Endodermal cell (in vitro differentiated cells): ENCODE measurements around the gene CEP128. TPM values are rescaled to one million over a fixed set of nuclear protein-coding genes. Genes with fewer than 3 reads are reported as not detected.

Experiments
- DNase-seq: peaks from one replicate; pipeline ENCODE4 v3.0.0-alpha.2; 2017
- H3K27ac ChIP-seq: 2 replicates; pipeline ENCODE4 v1.5.1; 2013; ENCODE audit warnings: mild to moderate bottlenecking, low read depth, low read length, moderate library complexity
- H3K27me3 ChIP-seq: 2 replicates; pipeline ENCODE4 v1.6.1; 2013; ENCODE audit warnings: mild to moderate bottlenecking, low read length, moderate library complexity; ENCODE audit not compliant: insufficient read depth, control insufficient read depth, poor library complexity, severe bottlenecking
- H3K36me3 ChIP-seq: 2 replicates; pipeline ENCODE4 v1.7.0; 2013; ENCODE audit warnings: mild to moderate bottlenecking, low read length, moderate library complexity; ENCODE audit not compliant: control insufficient read depth, insufficient read depth
- H3K4me1 ChIP-seq: one replicate; pipeline ENCODE4 v1.7.0; 2013; ENCODE audit warnings: low read length; ENCODE audit not compliant: control insufficient read depth, insufficient read depth
- H3K4me3 ChIP-seq: 2 replicates; pipeline ENCODE4 v1.5.1; 2013; ENCODE audit warnings: mild to moderate bottlenecking, low read length, moderate library complexity
- H3K9ac ChIP-seq: 2 replicates; pipeline ENCODE4 v1.6.1; 2013; ENCODE audit warnings: mild to moderate bottlenecking, low read length, moderate library complexity; ENCODE audit not compliant: poor library complexity, severe bottlenecking; ENCODE audit errors: extremely low read depth
- H3K9me3 ChIP-seq: 2 replicates; pipeline ENCODE4 v1.6.1; 2013; ENCODE audit warnings: mild to moderate bottlenecking, low read length, moderate library complexity; ENCODE audit not compliant: control insufficient read depth
- H3K27ac Mint-ChIP-seq: 2 replicates; pipeline ENCODE4 v1.8.0; 2020; ENCODE audit warnings: mixed read lengths
- H3K27me3 Mint-ChIP-seq: 2 replicates; pipeline ENCODE4 v1.8.0; 2021; ENCODE audit warnings: mild to moderate bottlenecking, mixed read lengths; ENCODE audit not compliant: insufficient read depth
- H3K36me3 Mint-ChIP-seq: 2 replicates; pipeline ENCODE4 v1.8.0; 2020; ENCODE audit warnings: low read depth, mixed read lengths
- H3K4me1 Mint-ChIP-seq: 2 replicates; pipeline ENCODE4 v1.8.0; 2020; ENCODE audit warnings: mixed read lengths
- H3K4me3 Mint-ChIP-seq: 2 replicates; pipeline ENCODE4 v1.8.0; 2020; ENCODE audit warnings: mild to moderate bottlenecking, moderate library complexity, mixed read lengths
- H3K9me3 Mint-ChIP-seq: 2 replicates; pipeline ENCODE4 v1.8.0; 2020; ENCODE audit warnings: mild to moderate bottlenecking, mixed read lengths
- CTCF ChIP-seq: fragments of 200-600 bp; sonication (generic); conservative IDR thresholded peaks from 2 replicates; pipeline ENCODE4 v1.5.0; 2021; ENCODE audit warnings: antibody characterized with exemption, mild to moderate bottlenecking
- WGBS, 2 experiments: methylation state at CpG; one replicate each; pipeline versions ENCODE4 v1.1.5 to v1.1.7; 2013; ENCODE audit warnings: missing lambda C conversion rate in 2 of 2, mixed read lengths in 1 of 2; ENCODE audit not compliant: insufficient coverage in 1 of 2, insufficient read length in 1 of 2; 5-methylcytosine and 5-hydroxymethylcytosine counted together
- total RNA-seq, 2 donors: library from RNA; stranded (reverse); fragmentation: NEBNext Ultra II Directional in 1 of 2; extraction: Animal tissue kit (Norgen Biotek cat#: 25700) in 1 of 2; gene quantifications; 2 replicates in 1 of 2; 3 replicates in 1 of 2; pipeline ENCODE4 v1.2.1, GENCODE V29; 2021

CEP128 gene
- total RNA-seq, 2 donors from 2014 or later, result 21.6 to 29.0 TPM

GRCh38 chr14:80659783-80660182, 281.8 kb downstream of the CEP128 start:
- Histone ChIP-seq H3K9me3 (no peaks in the 10 kb centered on the region), H3K27ac (no peak overlapping the region), H3K36me3 (no peaks in the 10 kb centered on the region), H3K27me3 (peaks cover 25% of the 10 kb centered on the region), H3K9ac (no peak overlapping the region), H3K4me3 (no peak overlapping the region), H3K4me1 (peaks cover 2% of the 10 kb centered on the region)
- H3K4me1 Mint-ChIP-seq, result peaks cover 13% of the 10 kb centered on the region
- no peak overlapping the region for H3K4me3 Mint-ChIP-seq
- no peak overlapping the region for H3K27ac Mint-ChIP-seq
- no peak for DNase-seq
- H3K36me3 Mint-ChIP-seq, result no peaks in the 10 kb centered on the region
- H3K9me3 Mint-ChIP-seq, result no peaks in the 10 kb centered on the region
- no peak for TF ChIP-seq CTCF
- WGBS, 2 experiments, result 87% methylated on average over 2 of the region's 2 CpGs; no CpG with 5 or more reads in 1 of the 2 experiments
- peaks cover 14% of the 10 kb centered on the region for H3K27me3 Mint-ChIP-seq

- Mint-ChIP-seq H3K27ac (no peak overlapping the region), H3K36me3 (no peaks in the 10 kb centered on the region), H3K4me1 (peaks cover 3% of the 10 kb centered on the region), H3K4me3 (no peak overlapping the region), H3K9me3 (no peaks in the 10 kb centered on the region), H3K27me3 (peaks cover 12% of the 10 kb centered on the region)
- no peaks in the 10 kb centered on the region for H3K36me3 ChIP-seq
- H3K9me3 ChIP-seq, result no peaks in the 10 kb centered on the region
- H3K27me3 ChIP-seq, result peaks cover 20% of the 10 kb centered on the region
- H3K4me1 ChIP-seq, result no peaks in the 10 kb centered on the region
- no peak overlapping the region for H3K9ac ChIP-seq
- DNase-seq, result no peak
- WGBS, 2 experiments, result 84% methylated on average over 1 of the region's 1 CpG; no CpG with 5 or more reads in 1 of the 2 experiments
- no peak for TF ChIP-seq CTCF
- no peak overlapping the region for H3K4me3 ChIP-seq
- no peak overlapping the region for H3K27ac ChIP-seq
These were observed 282.8 kb downstream of the CEP128 start for GRCh38 chr14:80658733-80659132.

- DNase-seq, result no peak
- no peak for TF ChIP-seq CTCF
- Histone ChIP-seq H3K9ac (no peak overlapping the region), H3K9me3 (no peaks in the 10 kb centered on the region), H3K4me1 (no peaks in the 10 kb centered on the region), H3K27me3 (peaks cover 14% of the 10 kb centered on the region), H3K4me3 (no peak overlapping the region), H3K36me3 (no peaks in the 10 kb centered on the region), H3K27ac (no peak overlapping the region)
- peaks cover 6% of the 10 kb centered on the region for H3K27me3 Mint-ChIP-seq
- H3K4me3 Mint-ChIP-seq, result no peak overlapping the region
- H3K27ac Mint-ChIP-seq, result no peak overlapping the region
- peaks cover 3% of the 10 kb centered on the region for H3K4me1 Mint-ChIP-seq
- H3K36me3 Mint-ChIP-seq, result no peaks in the 10 kb centered on the region
- no peaks in the 10 kb centered on the region for H3K9me3 Mint-ChIP-seq
- 94 to 100% methylated on average over 1 of the region's 1 CpG for WGBS, 2 experiments
These were observed 283.4 kb downstream of the CEP128 start for GRCh38 chr14:80658155-80658554.
